22Rv1 (cell line): ENCODE measurements around the gene SMIM10L1.

Experiments used
- ZFX ChIP-seq: fragments of 450-650 bp; IDR thresholded peaks from 2 replicates; pipeline ENCODE4 v1.6.1; 2017; ENCODE audit warnings: antibody characterized with exemption, borderline replicate concordance
- TF ChIP-seq, protein P1 (sequence below): fragments of 450-650 bp; IDR thresholded peaks from 2 replicates; pipeline ENCODE4 v1.5.1; 2017; ENCODE audit warnings: mild to moderate bottlenecking

- TF ChIP-seq, protein P1, sequence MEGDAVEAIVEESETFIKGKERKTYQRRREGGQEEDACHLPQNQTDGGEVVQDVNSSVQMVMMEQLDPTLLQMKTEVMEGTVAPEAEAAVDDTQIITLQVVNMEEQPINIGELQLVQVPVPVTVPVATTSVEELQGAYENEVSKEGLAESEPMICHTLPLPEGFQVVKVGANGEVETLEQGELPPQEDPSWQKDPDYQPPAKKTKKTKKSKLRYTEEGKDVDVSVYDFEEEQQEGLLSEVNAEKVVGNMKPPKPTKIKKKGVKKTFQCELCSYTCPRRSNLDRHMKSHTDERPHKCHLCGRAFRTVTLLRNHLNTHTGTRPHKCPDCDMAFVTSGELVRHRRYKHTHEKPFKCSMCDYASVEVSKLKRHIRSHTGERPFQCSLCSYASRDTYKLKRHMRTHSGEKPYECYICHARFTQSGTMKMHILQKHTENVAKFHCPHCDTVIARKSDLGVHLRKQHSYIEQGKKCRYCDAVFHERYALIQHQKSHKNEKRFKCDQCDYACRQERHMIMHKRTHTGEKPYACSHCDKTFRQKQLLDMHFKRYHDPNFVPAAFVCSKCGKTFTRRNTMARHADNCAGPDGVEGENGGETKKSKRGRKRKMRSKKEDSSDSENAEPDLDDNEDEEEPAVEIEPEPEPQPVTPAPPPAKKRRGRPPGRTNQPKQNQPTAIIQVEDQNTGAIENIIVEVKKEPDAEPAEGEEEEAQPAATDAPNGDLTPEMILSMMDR = peak; percentile 27; the same call in 1 of the 2 replicates
- TF ChIP-seq ZFX = no peak
Measured at GRCh38 chr12:11171145-11171968, at the start of gene SMIM10L1.
